Measurements from ENCODE around the gene MLLT3. TPM values are rescaled to one million over a fixed set of nuclear protein-coding genes. Genes with fewer than 3 reads are reported as not detected.

The MLLT3 gene
- total and polyA plus RNA-seq, 2 of the 8 experiments (the other 6 are each of a cell fraction or from before 2014, with no cell fraction given), result 5.9 to 9.6 TPM

DNA sequence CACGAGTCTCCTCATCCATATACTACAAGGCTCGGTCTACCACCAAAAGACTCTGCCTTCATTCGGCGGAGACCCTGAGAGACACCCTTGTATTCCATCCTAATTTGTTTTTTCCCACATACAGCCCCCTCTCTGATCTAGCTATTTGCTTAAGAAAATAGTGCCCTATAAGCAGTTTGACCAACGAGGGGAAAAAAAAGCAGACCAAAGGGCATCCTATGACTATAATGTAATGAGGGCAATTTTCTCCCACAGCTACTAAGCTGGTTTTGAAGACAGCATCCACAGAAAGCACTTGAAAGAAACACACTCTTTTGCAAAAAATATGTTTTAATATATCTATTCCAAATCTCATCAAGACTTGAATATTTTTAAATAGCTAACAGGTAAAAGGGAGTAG lies 147.8 kb downstream of the MLLT3 start:
- no peak overlapping the region for H2BK120ac ChIP-seq (replicated peaks; ENCODE audit: low read depth, low read length)
- no peak overlapping the region for H4K5ac ChIP-seq (ENCODE audit: insufficient read length, low read depth, low read length)
- H3K9me3 ChIP-seq (ENCODE audit: insufficient read depth in 2 of 2, low read depth in 1 of 2, low read length in 1 of 2), result no peaks in the 10 kb centered on the region
- H3K14ac ChIP-seq (ENCODE audit: insufficient read length), result no peak overlapping the region
- no peak overlapping the region for H3K56ac ChIP-seq (replicated peaks; ENCODE audit: insufficient read length, low read depth, low read length)
- ChIA-PET CTCF (ENCODE audit: partially characterized antibody) (interaction anchor here (1.7 to 2.7 kb wide), 3 partner anchors 12 to 528 kb away, joined by 4 to 13 read pairs (median 6); no protein-coding TSS in a partner anchor), POLR2A (ENCODE audit: partially characterized antibody) (no interaction called here)
- no peak overlapping the region for H3K4me2 ChIP-seq (ENCODE audit: insufficient read depth in 1 of 2, low read depth in 2 of 2, low read length in 2 of 2)
- no peak overlapping the region for H2BK20ac ChIP-seq (ENCODE audit: low read length)
- H3K36me3 ChIP-seq (ENCODE audit: control insufficient read depth in 2 of 4, insufficient read depth in 4 of 4, low read length in 3 of 4), result no peaks in the 10 kb centered on the region
- H3K27ac ChIP-seq (ENCODE audit: low read depth, low read length), result no peak overlapping the region
- no peak overlapping the region for H3K9ac ChIP-seq (replicated peaks in 1 of 4; ENCODE audit: extremely low read depth in 1 of 4, low read depth in 3 of 4, low read length in 3 of 4)
- H3K79me1 ChIP-seq (ENCODE audit: low read depth, low read length), result no peaks in the 10 kb centered on the region
- peaks cover 0 to 7% (median 3%) of the 10 kb centered on the region in 4 experiments; a peak in 3 of 7 replicates for H3K4me1 ChIP-seq (replicated peaks in 1 of 4; ENCODE audit: control insufficient read depth in 3 of 4, insufficient read depth in 4 of 4, low read length in 3 of 4)
- H3K4ac ChIP-seq (replicated peaks; ENCODE audit: insufficient read length, low read depth, low read length), result no peak overlapping the region
- no peaks in the 10 kb centered on the region for H3K79me2 ChIP-seq (ENCODE audit: control insufficient read depth in 1 of 2, insufficient read depth in 2 of 2, low read length in 2 of 2)
- no peak overlapping the region for H3K4me3 ChIP-seq (ENCODE audit: extremely low read depth in 1 of 4, insufficient read depth in 2 of 4, low read depth in 3 of 4, low read length in 4 of 4)
- no peak overlapping the region for H2BK15ac ChIP-seq (ENCODE audit: low read length)
- DNase-seq (ENCODE audit: low read depth in 1 of 2, low spot score in 2 of 2) (no peak), FAIRE-seq (no peak)
- no peak overlapping the region for H4K8ac ChIP-seq (ENCODE audit: extremely low read depth, insufficient read depth, low read length)
- no peak overlapping the region for H2BK12ac ChIP-seq (ENCODE audit: low read depth, low read length)
- no peak overlapping the region for H2AFZ ChIP-seq (ENCODE audit: low read length)
- WGBS, 2 experiments (ENCODE audit: extremely low coverage in 1 of 2, insufficient coverage in 1 of 2, insufficient read length in 1 of 2, insufficient replicate concordance in 2 of 2, low coverage in 1 of 2, low lambda C conversion rate in 2 of 2, missing lambda C conversion rate in 1 of 2), result 95% methylated on average over 5 of the region's 5 CpGs; no CpG with 5 or more reads in 1 of the 2 experiments
- H2AK5ac ChIP-seq (ENCODE audit: low read depth, low read length), result no peak overlapping the region
- TF ChIP-seq HDAC6 (IDR thresholded peaks at IDR 0.05; ENCODE audit: low read depth, low read length), result no peak
- TF ChIP-seq SUZ12 (IDR thresholded peaks at IDR 0.05; ENCODE audit: low read length), result no peak
- no peak for TF ChIP-seq SP4 (IDR thresholded peaks at IDR 0.05; ENCODE audit: low read length)
- no peak for TF ChIP-seq KDM1A (IDR thresholded peaks at IDR 0.05; ENCODE audit: borderline replicate concordance, low read length)
- TF ChIP-seq BACH1 (IDR thresholded peaks at IDR 0.05; ENCODE audit: low read length), result no peak
- TF ChIP-seq HDAC2 (IDR thresholded peaks at IDR 0.05; ENCODE audit: borderline replicate concordance in 1 of 2, low read depth in 2 of 2, low read length in 2 of 2), result no peak
- no peak for TF ChIP-seq FOSL1 (IDR thresholded peaks at IDR 0.05; ENCODE audit: insufficient read depth, low read depth, low read length)
- TF ChIP-seq JUND (IDR thresholded peaks at IDR 0.05; ENCODE audit: low read length), result no peak
- no peak for TF ChIP-seq CHD2 (IDR thresholded peaks at IDR 0.05; ENCODE audit: low read length)
- TF ChIP-seq CBX5 (IDR thresholded peaks at IDR 0.05; ENCODE audit: low read depth, low read length), result no peak
- no peak for TF ChIP-seq SP1 (IDR thresholded peaks at IDR 0.05; ENCODE audit: low read depth, low read length)
- TF ChIP-seq, protein P1, sequence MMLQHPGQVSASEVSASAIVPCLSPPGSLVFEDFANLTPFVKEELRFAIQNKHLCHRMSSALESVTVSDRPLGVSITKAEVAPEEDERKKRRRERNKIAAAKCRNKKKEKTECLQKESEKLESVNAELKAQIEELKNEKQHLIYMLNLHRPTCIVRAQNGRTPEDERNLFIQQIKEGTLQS (IDR thresholded peaks at IDR 0.05; ENCODE audit: insufficient read depth, low read depth, low read length), result no peak
- no peaks in the 10 kb centered on the region for H3K27me3 ChIP-seq (replicated peaks in 1 of 4; ENCODE audit: control insufficient read depth in 3 of 4, extremely low read depth in 1 of 4, insufficient read depth in 3 of 4, low read length in 3 of 4)
- no peaks in the 10 kb centered on the region for H3K23me2 ChIP-seq (ENCODE audit: low read depth, low read length)
- H2BK5ac ChIP-seq (ENCODE audit: low read depth, low read length), result no peak overlapping the region
- no peak overlapping the region for H3K23ac ChIP-seq (ENCODE audit: insufficient read length)
- no peak overlapping the region for H4K91ac ChIP-seq (replicated peaks; ENCODE audit: insufficient read length, low read length)
- H4K20me1 ChIP-seq (replicated peaks in 1 of 2; ENCODE audit: control insufficient read depth in 1 of 2, insufficient read depth in 2 of 2, low read length in 2 of 2), result no peaks in the 10 kb centered on the region
- no peak overlapping the region for H3K18ac ChIP-seq (ENCODE audit: extremely low read depth, low read length)

All from H1 (cell line).